Choroid plexus epithelial cell (primary cell): ENCODE data around the gene CNTFR.

Source experiments
- DNase-seq: peaks from one replicate; pipeline ENCODE4 v3.0.0-alpha.2; 2010; ENCODE audit warnings: low read depth
- H3K4me3 ChIP-seq: 2 replicates; pipeline ENCODE4 v1.5.1; 2011; ENCODE audit warnings: low read depth, mild to moderate bottlenecking, control low read depth, low read length, moderate library complexity
- TF ChIP-seq, protein P1 (sequence below): conservative IDR thresholded peaks from 2 replicates; pipeline ENCODE4 v1.5.1; 2011; ENCODE audit warnings: low read depth, mild to moderate bottlenecking, control low read depth, inconsistent platforms, low read length, moderate library complexity

CNTFR gene

GRCh38 chr9:34568774-34569173, 20.8 kb downstream of the CNTFR start:
- TF ChIP-seq, protein P1, sequence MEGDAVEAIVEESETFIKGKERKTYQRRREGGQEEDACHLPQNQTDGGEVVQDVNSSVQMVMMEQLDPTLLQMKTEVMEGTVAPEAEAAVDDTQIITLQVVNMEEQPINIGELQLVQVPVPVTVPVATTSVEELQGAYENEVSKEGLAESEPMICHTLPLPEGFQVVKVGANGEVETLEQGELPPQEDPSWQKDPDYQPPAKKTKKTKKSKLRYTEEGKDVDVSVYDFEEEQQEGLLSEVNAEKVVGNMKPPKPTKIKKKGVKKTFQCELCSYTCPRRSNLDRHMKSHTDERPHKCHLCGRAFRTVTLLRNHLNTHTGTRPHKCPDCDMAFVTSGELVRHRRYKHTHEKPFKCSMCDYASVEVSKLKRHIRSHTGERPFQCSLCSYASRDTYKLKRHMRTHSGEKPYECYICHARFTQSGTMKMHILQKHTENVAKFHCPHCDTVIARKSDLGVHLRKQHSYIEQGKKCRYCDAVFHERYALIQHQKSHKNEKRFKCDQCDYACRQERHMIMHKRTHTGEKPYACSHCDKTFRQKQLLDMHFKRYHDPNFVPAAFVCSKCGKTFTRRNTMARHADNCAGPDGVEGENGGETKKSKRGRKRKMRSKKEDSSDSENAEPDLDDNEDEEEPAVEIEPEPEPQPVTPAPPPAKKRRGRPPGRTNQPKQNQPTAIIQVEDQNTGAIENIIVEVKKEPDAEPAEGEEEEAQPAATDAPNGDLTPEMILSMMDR = no peak
- no peak overlapping the region for H3K4me3 ChIP-seq
- DNase-seq = no peak

- no peak for DNase-seq
- H3K4me3 ChIP-seq = no peak overlapping the region
- TF ChIP-seq, protein P1 = no peak
Measured at GRCh38 chr9:34568133-34568532, 21.4 kb downstream of the CNTFR start.

DNA sequence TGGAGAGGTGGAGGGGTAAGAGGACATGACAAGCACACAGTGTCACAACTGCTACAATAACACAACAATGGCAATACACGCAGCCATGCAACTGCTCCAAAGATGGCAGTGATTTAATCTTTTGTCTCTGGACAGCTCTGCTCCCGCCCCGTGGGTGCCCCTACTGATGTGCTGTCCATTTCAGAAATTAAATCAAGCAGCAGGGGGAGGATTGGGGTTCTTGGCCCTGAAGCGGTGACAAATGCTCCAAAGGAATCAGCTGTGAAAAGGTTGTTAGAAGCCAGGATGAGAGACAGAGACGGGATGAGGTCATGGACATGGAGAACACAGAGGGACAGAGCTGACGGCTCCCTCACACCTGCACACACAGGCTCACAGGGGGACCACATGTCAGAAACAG, 22.6 kb downstream of the CNTFR start:
- no peak for DNase-seq
- H3K4me3 ChIP-seq = no peak overlapping the region
- TF ChIP-seq, protein P1 = no peak

DNA sequence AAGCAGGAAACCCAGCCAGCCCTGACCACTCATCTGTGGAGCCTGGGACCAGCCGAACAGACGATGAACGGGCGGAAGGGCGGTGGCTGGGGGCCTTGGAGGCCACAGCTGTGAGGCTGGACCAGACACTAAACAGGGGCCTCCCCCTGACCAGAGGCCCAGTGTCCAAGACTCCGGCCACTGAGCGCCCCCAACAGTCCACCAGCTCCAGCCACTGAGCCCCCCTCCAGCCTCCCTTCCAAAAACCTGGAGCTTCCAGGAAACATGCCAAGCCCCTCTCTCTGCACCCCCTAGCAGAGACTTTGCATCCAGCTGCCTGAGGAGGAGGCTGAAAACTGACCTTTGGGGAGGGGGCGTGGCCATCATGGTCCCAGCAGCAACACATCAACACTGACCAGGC, 23.2 kb downstream of the CNTFR start:
- TF ChIP-seq, protein P1 = no peak
- DNase-seq = no peak
- H3K4me3 ChIP-seq = no peak overlapping the region

DNA sequence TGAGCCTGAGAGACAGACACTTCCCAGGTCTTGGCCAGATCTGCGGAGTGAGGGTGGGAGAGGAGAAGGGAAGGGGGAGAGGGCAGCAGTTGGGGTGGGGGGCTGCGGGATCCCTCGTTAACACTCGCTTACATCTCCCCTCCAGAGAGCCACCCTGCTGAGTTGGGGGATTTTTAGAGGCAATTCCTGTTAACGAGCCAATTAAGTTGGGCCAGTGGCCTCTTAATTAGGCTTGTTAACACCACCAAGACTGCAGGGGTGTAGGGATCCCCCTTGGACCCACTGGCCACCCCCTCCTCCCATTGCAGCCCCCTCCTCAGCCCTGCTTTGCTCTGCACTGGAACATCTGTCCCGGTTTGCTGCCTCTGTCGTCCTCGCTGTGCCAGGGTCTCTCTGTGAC, 23.7 kb downstream of the CNTFR start:
- no peak overlapping the region for H3K4me3 ChIP-seq
- TF ChIP-seq, protein P1 = no peak

DNA sequence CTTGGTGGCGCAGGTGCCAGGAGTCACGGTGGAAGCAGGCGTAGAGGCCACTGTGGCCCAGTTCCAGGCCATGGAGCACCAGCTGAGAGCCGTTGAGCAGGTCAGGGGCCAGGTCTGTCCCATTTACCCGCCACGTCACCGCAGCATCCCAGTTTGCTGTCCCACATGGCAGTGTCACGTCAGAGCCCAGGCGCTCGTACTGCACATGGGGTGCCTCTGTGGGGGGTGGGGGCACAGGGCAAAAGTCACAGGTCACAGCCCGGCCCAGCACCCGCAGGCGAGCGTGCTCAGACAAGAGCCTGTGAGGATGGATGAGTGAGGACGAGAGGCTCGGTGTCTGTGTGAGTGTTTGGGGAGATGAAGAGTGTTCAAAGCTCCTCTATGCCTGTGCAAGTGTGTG, 24.9 kb downstream of the CNTFR start:
- TF ChIP-seq, protein P1 = no peak

More for the DNA sequence above, 23.7 kb downstream of the CNTFR start:
- no peak for DNase-seq

GRCh38 chr9:34563262-34563661, 26.3 kb downstream of the CNTFR start:
- DNase-seq = no peak
- TF ChIP-seq, protein P1 = no peak
- no peak overlapping the region for H3K4me3 ChIP-seq

More for the DNA sequence above, 24.9 kb downstream of the CNTFR start:
- no peak overlapping the region for H3K4me3 ChIP-seq
- no peak for DNase-seq
